A549 treated with AZD9567 at 1 μM for 4 hours (cell line): Measurements from ENCODE around the gene YARS1. TPM values are rescaled to one million over a fixed set of nuclear protein-coding genes. Genes with fewer than 3 reads are reported as not detected.

Experiments used
- total RNA-seq: library from RNA; stranded (reverse); fragments of 200-300 nt; extraction: Qiagen RNA extraction; gene quantifications from 5 replicates; pipeline ENCODE4 v1.2.3, GENCODE V29; 2022; ENCODE audit not compliant: insufficient read depth

YARS1 gene
- total RNA-seq, result 60.4 to 71.6 TPM (median 67.8 TPM) in 5 replicates

DNA sequence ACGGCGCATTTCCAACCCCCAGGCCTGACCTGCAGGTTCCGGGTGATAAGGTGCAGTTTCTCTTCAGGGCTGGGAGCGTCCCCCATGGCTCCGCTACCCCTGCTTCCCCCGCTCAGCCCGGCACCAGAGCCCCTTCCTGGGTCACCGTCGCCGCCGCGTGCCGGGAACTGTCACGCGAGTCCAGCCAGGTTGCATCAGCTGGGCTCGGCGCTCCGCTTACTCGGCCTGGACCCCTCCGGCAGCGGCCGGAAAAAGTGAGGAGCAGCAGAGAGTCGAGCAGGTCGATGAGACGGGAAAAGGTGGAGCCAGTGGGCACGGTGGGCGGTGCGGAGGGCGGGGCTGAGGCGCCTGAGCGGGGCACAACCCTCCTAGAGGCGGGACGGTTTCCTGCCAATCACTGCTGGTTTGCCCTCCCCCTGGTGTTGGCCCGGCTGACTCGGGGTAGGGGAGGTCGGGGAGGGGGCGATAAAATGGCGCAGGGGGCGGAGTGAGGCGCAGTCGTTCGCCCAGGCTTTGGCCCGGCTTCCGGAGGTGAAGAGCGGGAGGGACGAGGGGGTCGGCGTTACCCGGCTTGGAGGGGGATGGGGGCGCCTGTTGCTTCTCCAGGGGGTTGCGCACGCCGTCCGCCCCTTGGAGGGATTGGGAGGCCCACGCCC is at the start of gene YARS1, which contains the start of gene S100PBP:
YARS1 (minus strand) TSS at position 200 of the 656 bp plus-strand sequence; CDS start at position 86, 114 bp downstream.
S100PBP (plus strand) TSS at position 495 of the 656 bp plus-strand sequence. CDS start 8,447 bp downstream, outside the sequence.

Other genes with a start within 250 kb of the YARS1 start
- 34.6 to 70.5 TPM (median 39.6 TPM) in 5 replicates for gene ZBTB8OS, start 166.8 kb downstream of the YARS1 start, total RNA-seq
- gene RBBP4, start 166.2 kb downstream of the YARS1 start, total RNA-seq, result 67.8 to 113 TPM (median 71.0 TPM) in 5 replicates
- 9.1 to 13.2 TPM (median 10.7 TPM) in 5 replicates for gene SYNC, start 114.6 kb downstream of the YARS1 start, total RNA-seq
- 13.6 to 16.3 TPM (median 14.9 TPM) in 5 replicates for gene S100PBP, start 295 bp upstream of the YARS1 start, total RNA-seq
- 0.23 to 0.45 TPM (median 0.28 TPM) in 4 of 5 replicates, not detected in the other for gene FNDC5, start 53.6 kb upstream of the YARS1 start, total RNA-seq
- 0.23 to 0.72 TPM (median 0.44 TPM) in 4 of 5 replicates, not detected in the other for gene HPCA, start 69.1 kb upstream of the YARS1 start, total RNA-seq
- 39.4 to 44.1 TPM (median 42.1 TPM) in 5 replicates for gene TMEM54, start 84.0 kb upstream of the YARS1 start, total RNA-seq
- gene RNF19B, start 147.5 kb upstream of the YARS1 start, total RNA-seq, result 19.2 to 21.2 TPM (median 20.4 TPM) in 5 replicates
- 141 to 157 TPM (median 151 TPM) in 5 replicates for gene AK2, start 219.5 kb upstream of the YARS1 start, total RNA-seq